Measurements from ENCODE around the gene TMEM132C.

Gene TMEM132C

DNA sequence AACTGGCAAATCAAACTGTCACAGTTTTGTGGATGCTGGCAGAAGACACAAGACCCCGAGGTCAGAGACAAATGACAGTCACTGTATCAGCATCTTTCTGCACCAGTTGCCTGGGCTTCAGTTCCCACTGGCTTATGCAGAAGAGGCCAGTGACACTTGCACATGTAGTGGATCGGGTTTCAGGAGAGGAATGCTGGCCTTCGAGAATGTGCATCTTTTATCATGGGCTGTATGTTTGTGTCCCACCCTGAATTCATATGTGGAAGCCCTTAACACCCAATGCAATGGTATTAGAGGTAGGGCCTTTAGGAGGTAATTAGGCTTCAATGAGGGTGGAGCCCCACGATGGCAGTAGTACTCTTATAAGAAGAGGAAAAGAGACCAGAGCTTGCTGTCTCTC is 405.9 kb downstream of the TMEM132C start:
- DNase-seq (ENCODE audit: extremely low read depth, low read depth): no peak
- no peak overlapping the region for H3K4me3 ChIP-seq (replicated peaks; ENCODE audit: low read depth, low read length)
- TF ChIP-seq, protein P1, sequence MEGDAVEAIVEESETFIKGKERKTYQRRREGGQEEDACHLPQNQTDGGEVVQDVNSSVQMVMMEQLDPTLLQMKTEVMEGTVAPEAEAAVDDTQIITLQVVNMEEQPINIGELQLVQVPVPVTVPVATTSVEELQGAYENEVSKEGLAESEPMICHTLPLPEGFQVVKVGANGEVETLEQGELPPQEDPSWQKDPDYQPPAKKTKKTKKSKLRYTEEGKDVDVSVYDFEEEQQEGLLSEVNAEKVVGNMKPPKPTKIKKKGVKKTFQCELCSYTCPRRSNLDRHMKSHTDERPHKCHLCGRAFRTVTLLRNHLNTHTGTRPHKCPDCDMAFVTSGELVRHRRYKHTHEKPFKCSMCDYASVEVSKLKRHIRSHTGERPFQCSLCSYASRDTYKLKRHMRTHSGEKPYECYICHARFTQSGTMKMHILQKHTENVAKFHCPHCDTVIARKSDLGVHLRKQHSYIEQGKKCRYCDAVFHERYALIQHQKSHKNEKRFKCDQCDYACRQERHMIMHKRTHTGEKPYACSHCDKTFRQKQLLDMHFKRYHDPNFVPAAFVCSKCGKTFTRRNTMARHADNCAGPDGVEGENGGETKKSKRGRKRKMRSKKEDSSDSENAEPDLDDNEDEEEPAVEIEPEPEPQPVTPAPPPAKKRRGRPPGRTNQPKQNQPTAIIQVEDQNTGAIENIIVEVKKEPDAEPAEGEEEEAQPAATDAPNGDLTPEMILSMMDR (IDR thresholded peaks at IDR 0.05; ENCODE audit: low read depth, low read length, missing control alignments): no peak

- no peak overlapping the region for H3K4me3 ChIP-seq (replicated peaks; ENCODE audit: low read depth, low read length)
- DNase-seq (ENCODE audit: extremely low read depth, low read depth): no peak
- TF ChIP-seq, protein P1 (IDR thresholded peaks at IDR 0.05; ENCODE audit: low read depth, low read length, missing control alignments): no peak
Observed at GRCh38 chr12:128675576-128675975, 408.6 kb downstream of the TMEM132C start.

- DNase-seq (ENCODE audit: extremely low read depth, low read depth): no peak
- no peak overlapping the region for H3K4me3 ChIP-seq (replicated peaks; ENCODE audit: low read depth, low read length)
- TF ChIP-seq, protein P1 (IDR thresholded peaks at IDR 0.05; ENCODE audit: low read depth, low read length, missing control alignments): no peak
Observed at GRCh38 chr12:128680555-128680954, 413.6 kb downstream of the TMEM132C start.

- no peak overlapping the region for H3K4me3 ChIP-seq (replicated peaks; ENCODE audit: low read depth, low read length)
- no peak for DNase-seq (ENCODE audit: extremely low read depth, low read depth)
- TF ChIP-seq, protein P1 (IDR thresholded peaks at IDR 0.05; ENCODE audit: low read depth, low read length, missing control alignments): no peak
Observed at GRCh38 chr12:128682548-128683275, 415.7 kb downstream of the TMEM132C start.

DNA sequence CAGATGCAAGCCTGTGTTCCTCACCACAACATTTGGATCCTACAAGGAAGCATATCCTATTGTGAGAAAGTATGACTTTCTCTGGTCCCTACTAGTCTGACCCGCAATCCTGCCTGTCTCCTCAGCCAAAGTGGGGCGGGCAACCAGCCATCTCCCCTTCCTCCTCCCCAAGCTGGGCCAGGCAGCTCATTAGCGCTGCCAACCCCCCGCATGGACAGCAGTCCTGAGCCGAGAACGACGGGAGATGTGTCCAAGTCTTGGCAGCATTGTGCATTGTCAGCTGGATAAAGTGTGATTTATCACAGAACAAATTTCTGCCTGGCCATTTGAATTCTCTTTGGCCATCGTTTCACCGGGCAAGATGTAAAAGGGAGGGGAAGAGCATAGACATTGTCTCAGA is 417.4 kb downstream of the TMEM132C start:
- TF ChIP-seq, protein P1 (IDR thresholded peaks at IDR 0.05; ENCODE audit: low read depth, low read length, missing control alignments): no peak
- DNase-seq (ENCODE audit: extremely low read depth, low read depth): no peak
- no peak overlapping the region for H3K4me3 ChIP-seq (replicated peaks; ENCODE audit: low read depth, low read length)

DNA sequence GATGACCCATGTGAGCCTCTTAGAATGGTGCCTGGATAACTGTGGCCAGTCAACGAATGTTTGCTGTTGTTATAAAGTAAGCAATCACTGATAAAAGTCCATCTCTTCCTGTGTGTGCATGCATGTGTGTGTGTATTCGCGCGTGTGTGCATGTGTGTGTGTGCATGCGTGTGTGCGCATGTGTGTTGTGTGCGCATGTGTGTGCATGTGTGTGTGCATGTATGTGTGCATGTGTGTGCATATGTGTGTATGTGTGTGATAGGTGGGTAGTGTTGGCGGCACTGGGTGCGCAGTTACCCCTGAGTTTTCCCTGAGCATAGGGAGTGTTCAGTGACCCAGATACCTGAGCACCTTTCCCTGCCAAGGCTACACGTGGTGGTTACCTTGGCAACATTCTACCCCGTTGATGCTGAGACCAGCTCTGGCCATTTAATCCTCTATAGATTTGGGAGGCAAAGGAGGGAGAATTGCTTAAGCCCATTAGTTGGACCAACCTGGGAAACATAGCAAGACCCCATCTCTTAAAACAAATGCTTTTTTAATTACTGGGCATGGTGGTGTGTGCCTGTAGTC is 419.0 kb downstream of the TMEM132C start:
- no peak for DNase-seq (ENCODE audit: extremely low read depth, low read depth)
- no peak overlapping the region for H3K4me3 ChIP-seq (replicated peaks; ENCODE audit: low read depth, low read length)
- TF ChIP-seq, protein P1 (IDR thresholded peaks at IDR 0.05; ENCODE audit: low read depth, low read length, missing control alignments): no peak

All from HFF-Myc (cell line).